Esophagus squamous epithelium (tissue), 5 donors: ENCODE measurements around the gene DCANP1. TPM values are rescaled to one million over a fixed set of nuclear protein-coding genes. Genes with fewer than 3 reads are reported as not detected.

Source experiments
- DNase-seq: peaks from one replicate; lab custom pipeline; 2025; lab: John Stamatoyannopoulos, UW
- H3K27ac ChIP-seq, 4 donors: fragments of 200-600 bp; sonication (generic); one replicate each; pipeline ENCODE4 v1.5.1; 2016 to 2019; ENCODE audit warnings: mild to moderate bottlenecking in 1 of 4
- H3K27me3 ChIP-seq, 4 donors: fragments of 200-600 bp; sonication (generic); 1 replicate in 3 of 4; 2 replicates in 1 of 4; pipeline versions ENCODE4 v1.5.1 to v1.6.0; 2017 to 2021; ENCODE audit warnings: antibody characterized with exemption in 1 of 4
- H3K36me3 ChIP-seq, 3 donors: fragments of 200-600 bp; sonication (generic); one replicate each; pipeline ENCODE4 v1.5.1; 2016 to 2019
- H3K4me1 ChIP-seq, 3 donors: fragments of 200-600 bp; sonication (generic); one replicate each; pipeline ENCODE4 v1.5.1; 2017 to 2019
- H3K4me3 ChIP-seq, 4 donors: fragments of 200-600 bp; sonication (generic); 1 replicate in 3 of 4; 2 replicates in 1 of 4; pipeline ENCODE4 v1.5.1; 2016 to 2019; ENCODE audit warnings: mild to moderate bottlenecking in 2 of 4, moderate library complexity in 1 of 4
- H3K9me3 ChIP-seq, 3 donors: fragments of 200-600 bp; sonication (generic); one replicate each; pipeline ENCODE4 v1.5.1; 2016 to 2019
- CTCF ChIP-seq, 6 experiments: fragments of 450-650 bp in 4 of 6; fragments of 200-600 bp in 2 of 6; sonication (generic) in 2 of 6; IDR thresholded peaks; one replicate each; pipeline ENCODE4 v1.5.1; 2016 to 2019; ENCODE audit warnings: antibody characterized with exemption in 6 of 6, mild to moderate bottlenecking in 4 of 6, moderate library complexity in 4 of 6
- POLR2A ChIP-seq, 4 donors: fragments of 450-650 bp; IDR thresholded peaks; one replicate each; pipeline ENCODE4 v1.6.1; 2017; ENCODE audit warnings: antibody characterized with exemption in 4 of 4, mild to moderate bottlenecking in 4 of 4, moderate library complexity in 3 of 4
- WGBS, 2 donors: methylation state at CpG; one replicate each; pipeline ENCODE4 v1.1.5; 2018; 5-methylcytosine and 5-hydroxymethylcytosine counted together
- intact Hi-C: fragments of 100-400 bp; cut with DNase I; formaldehyde crosslinking; loops from one replicate; pipeline ENCODE4 v1.15.0; 2022
- total RNA-seq, 4 donors: library from RNA; depleted of rRNA; stranded (reverse); fragments of >200 nt; gene quantifications; one replicate each; pipeline ENCODE4 v1.1.0, GENCODE V29; 2016
- donor health status: DM: yes; HTN: yes; CAD: no.

Gene DCANP1
- total RNA-seq, 4 donors from 2014 or later: 0.44 to 0.57 TPM; not detected in 2

- intact Hi-C loops: no loop called here
These were observed 25.0 kb upstream of the DCANP1 start for GRCh38 chr5:135472141-135472540.

GRCh38 chr5:135471726-135472125 lies 24.6 kb upstream of the DCANP1 start:
- Histone ChIP-seq H3K27ac (no peak overlapping the region), H3K4me3 (no peak overlapping the region), H3K36me3 (no peaks in the 10 kb centered on the region), H3K27me3 (peaks cover 0 to 49% (median 0%) of the 10 kb centered on the region in 4 donors), H3K9me3 (no peaks in the 10 kb centered on the region), H3K4me1 (peaks cover 0 to under 1% (median 0%) of the 10 kb centered on the region in 3 donors)
- no peak for DNase-seq
- TF ChIP-seq POLR2A (IDR thresholded peaks at IDR 0.05): no peak
- TF ChIP-seq CTCF (IDR thresholded peaks at IDR 0.05): no peak
- intact Hi-C loops: no loop called here
- WGBS, 2 donors: 72 to 89% methylated on average over 4 of the region's 4 CpGs

More at GRCh38 chr5:135472141-135472540, 25.0 kb upstream of the DCANP1 start:
- no peaks in the 10 kb centered on the region for H3K36me3 ChIP-seq
- H3K27ac ChIP-seq: no peak overlapping the region
- peaks cover 0 to 45% (median 0%) of the 10 kb centered on the region in 4 donors for H3K27me3 ChIP-seq
- no peak for TF ChIP-seq POLR2A (IDR thresholded peaks at IDR 0.05)
- TF ChIP-seq CTCF (IDR thresholded peaks at IDR 0.05): no peak
- WGBS, 2 donors: 85 to 91% methylated on average over 5 of the region's 5 CpGs
- DNase-seq: no peak
- H3K4me1 ChIP-seq: no peaks in the 10 kb centered on the region
- H3K9me3 ChIP-seq: no peaks in the 10 kb centered on the region
- no peak overlapping the region for H3K4me3 ChIP-seq

GRCh38 chr5:135469911-135470310 lies 22.8 kb upstream of the DCANP1 start:
- Histone ChIP-seq H3K36me3 (no peaks in the 10 kb centered on the region), H3K9me3 (no peaks in the 10 kb centered on the region), H3K27ac (no peak overlapping the region), H3K27me3 (peaks cover 0 to 59% (median 0%) of the 10 kb centered on the region in 4 donors), H3K4me1 (peaks cover 3 to 9% (median 5%) of the 10 kb centered on the region in 3 donors), H3K4me3 (no peak overlapping the region)
- WGBS, 2 donors: 39 to 53% methylated on average over 5 of the region's 5 CpGs
- DNase-seq: no peak
- intact Hi-C loops: loop anchor here (2.0 to 5.0 kb wide), 2 partner anchors 83 to 357 kb away; no protein-coding TSS in a partner anchor
- no peak for TF ChIP-seq CTCF (IDR thresholded peaks at IDR 0.05)
- TF ChIP-seq POLR2A (IDR thresholded peaks at IDR 0.05): no peak

GRCh38 chr5:135468541-135468940 lies 21.4 kb upstream of the DCANP1 start:
- H3K4me3 ChIP-seq: no peak overlapping the region
- 48 to 92% methylated on average over 2 of the region's 2 CpGs for WGBS, 2 donors
- intact Hi-C loops: loop anchor here (2.0 to 5.0 kb wide), 2 partner anchors 84 to 359 kb away; no protein-coding TSS in a partner anchor
- peaks cover 0 to 64% (median 0%) of the 10 kb centered on the region in 4 donors for H3K27me3 ChIP-seq
- no peak for TF ChIP-seq CTCF (IDR thresholded peaks at IDR 0.05)
- TF ChIP-seq POLR2A (IDR thresholded peaks at IDR 0.05): no peak
- no peak for DNase-seq
- no peaks in the 10 kb centered on the region for H3K9me3 ChIP-seq
- no peak overlapping the region for H3K27ac ChIP-seq
- H3K4me1 ChIP-seq: peaks cover 3 to 9% (median 5%) of the 10 kb centered on the region in 3 donors
- no peaks in the 10 kb centered on the region for H3K36me3 ChIP-seq

- 82 to 95% methylated on average over 2 to 4 of the region's 4 CpGs for WGBS, 2 donors
- DNase-seq: no peak
- Histone ChIP-seq H3K36me3 (no peaks in the 10 kb centered on the region), H3K4me3 (no peak overlapping the region), H3K27me3 (peaks cover 0 to 63% (median 0%) of the 10 kb centered on the region in 4 donors), H3K4me1 (peaks cover 3 to 9% (median 5%) of the 10 kb centered on the region in 3 donors), H3K9me3 (no peaks in the 10 kb centered on the region), H3K27ac (no peak overlapping the region)
- intact Hi-C loops: loop anchor here (2.0 to 5.0 kb wide), 2 partner anchors 85 to 359 kb away; no protein-coding TSS in a partner anchor
- no peak for TF ChIP-seq POLR2A (IDR thresholded peaks at IDR 0.05)
- TF ChIP-seq CTCF (IDR thresholded peaks at IDR 0.05): no peak
These were observed 20.8 kb upstream of the DCANP1 start for GRCh38 chr5:135467871-135468485.
